Measurements from ENCODE around the gene CTDNEP1. TPM values are rescaled to one million over a fixed set of nuclear protein-coding genes. Genes with fewer than 3 reads are reported as not detected.

Gene CTDNEP1
- total and polyA plus RNA-seq, 2 donors (not counting 3 experiments of a cell fraction or from before 2014, with no cell fraction given) = 130 to 143 TPM

DNA sequence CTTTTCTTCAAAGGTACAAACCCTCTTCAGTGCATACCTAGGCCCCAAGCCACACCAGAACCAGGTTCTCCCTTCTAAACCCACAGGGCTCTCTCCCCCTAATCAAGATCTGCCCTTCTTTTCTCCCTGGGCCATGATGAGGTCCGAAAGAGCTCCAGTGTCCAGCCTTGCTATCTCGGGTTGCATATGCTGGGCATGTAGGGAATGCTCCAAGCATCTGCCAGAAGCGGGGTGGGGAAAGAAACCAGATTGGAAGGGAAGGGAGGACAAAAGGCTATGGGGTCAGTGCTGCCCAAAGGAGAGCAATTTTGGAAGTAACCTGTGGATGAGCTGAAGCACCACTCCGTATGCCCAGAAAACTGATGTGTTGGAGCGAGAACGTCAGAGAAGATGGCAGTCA lies 2.3 kb downstream of the CTDNEP1 start:
- H3K9ac ChIP-seq (replicated peaks; ENCODE audit: extremely low read depth, insufficient read depth, low read length) = no peak overlapping the region
- no peaks in the 10 kb centered on the region for H4K20me1 ChIP-seq (replicated peaks; ENCODE audit: control insufficient read depth, extremely low read depth, insufficient read depth, low read length)
- intact Hi-C loops (cut with micrococcal nuclease) (no loop called here), dilution Hi-C loops (cut with MboI; ENCODE audit: extremely low pct_ligation_motif_present, low sequenced_read_pairs) (no loop called here)
- H3K4me2 ChIP-seq (ENCODE audit: insufficient read depth, low read length) = no peak overlapping the region
- FAIRE-seq = no peak
- BruUV-seq (replicated peaks) = no TSS peak
- CTCF ChIA-PET = interaction anchor here (0.7 kb wide), 1 partner anchor 204 kb away, joined by 4 read pairs; no protein-coding TSS in a partner anchor
- no peaks in the 10 kb centered on the region for H3K9me3 ChIP-seq (replicated peaks; ENCODE audit: control insufficient read depth, insufficient read depth, low read length)
- H2AFZ ChIP-seq (ENCODE audit: low read depth, low read length) = no peak overlapping the region
- peaks cover 23% of the 10 kb centered on the region for H3K4me1 ChIP-seq (ENCODE audit: control insufficient read depth, extremely low read depth, insufficient read depth, low read length)
- TF ChIP-seq MAX (IDR thresholded peaks at IDR 0.05; ENCODE audit: insufficient read depth, insufficient read length) = no peak
- TF ChIP-seq POLR2A (IDR thresholded peaks at IDR 0.05; ENCODE audit: low read depth, low read length) = no peak
- TF ChIP-seq EZH2 (IDR thresholded peaks at IDR 0.05; ENCODE audit: borderline replicate concordance, low read depth, low read length, severe bottlenecking) = no peak
- TF ChIP-seq GATA2 (IDR thresholded peaks at IDR 0.05; ENCODE audit: insufficient read depth, insufficient read length, low read depth, low read length) = no peak
- no peak for TF ChIP-seq POLR2AphosphoS5 (IDR thresholded peaks at IDR 0.05; ENCODE audit: insufficient read depth, low read depth, low read length)
- no peak for TF ChIP-seq MYC (IDR thresholded peaks at IDR 0.05; ENCODE audit: low read depth, low read length)
- TF ChIP-seq JUN (IDR thresholded peaks at IDR 0.05; ENCODE audit: borderline replicate concordance, insufficient read depth, insufficient read length, low read depth) = no peak
- TF ChIP-seq CTCF (IDR thresholded peaks at IDR 0.05; ENCODE audit: extremely low read depth in 1 of 2, insufficient read depth in 1 of 2, low read depth in 1 of 2, low read length in 2 of 2) = no peak
- TF ChIP-seq FOS (IDR thresholded peaks at IDR 0.05; ENCODE audit: borderline replicate concordance, insufficient read depth, low read length) = no peak
- no peak overlapping the region for H3K27ac ChIP-seq (ENCODE audit: insufficient read depth, low read depth, low read length)
- H3K4me3 ChIP-seq (replicated peaks in 1 of 3; ENCODE audit: insufficient read depth in 1 of 3, low read depth in 1 of 3, low read length in 3 of 3) = no peak overlapping the region
- H3K36me3 ChIP-seq (ENCODE audit: control insufficient read depth in 2 of 2, extremely low read depth in 1 of 2, insufficient read depth in 2 of 2, low read length in 2 of 2) = peaks cover 2 to 15% of the 10 kb centered on the region in 2 experiments
- no peaks in the 10 kb centered on the region for H3K9me1 ChIP-seq (replicated peaks; ENCODE audit: control insufficient read depth, extremely low read depth, insufficient read depth, low read length)
- H3K27me3 ChIP-seq (ENCODE audit: control insufficient read depth in 2 of 2, insufficient read depth in 2 of 2, low read length in 2 of 2) = no peaks in the 10 kb centered on the region
- DNase-seq (ENCODE audit: low read depth, low spot score) = no peak
- peaks cover 65% of the 10 kb centered on the region for H3K79me2 ChIP-seq (ENCODE audit: control insufficient read depth, insufficient read depth, low read length)
- POLR2A ChIA-PET = no interaction called here

Measured in endothelial cell of umbilical vein (primary cell).